Upper lobe of left lung (tissue), 6 donors: ENCODE results near the gene ASB9. TPM values are rescaled to one million over a fixed set of nuclear protein-coding genes. Genes with fewer than 3 reads are reported as not detected.

Experiments
- ATAC-seq, 2 donors: fragments of 200-7000 bp; cut with Tn5 transposase; one replicate each; pipeline ENCODE4 v1.9.1; 2022; ENCODE audit warnings: mild to moderate bottlenecking in 2 of 2, moderate library complexity in 2 of 2; ENCODE audit not compliant: low FRiP score in 2 of 2
- DNase-seq, 2 donors: peaks; one replicate each; pipeline ENCODE4 v3.0.0-alpha.2; 2019 to 2020
- H3K27ac ChIP-seq, 4 donors: fragments of 200-600 bp; sonication (generic); one replicate each; pipeline ENCODE4 v1.5.1; 2016 to 2019
- H3K27me3 ChIP-seq, 4 donors: fragments of 200-600 bp; sonication (generic); one replicate each; pipeline ENCODE4 v1.5.1; 2017 to 2019
- H3K36me3 ChIP-seq, 4 donors: fragments of 200-600 bp; sonication (generic); one replicate each; pipeline ENCODE4 v1.5.1; 2016 to 2019
- H3K4me1 ChIP-seq, 4 donors: fragments of 200-600 bp; sonication (generic); one replicate each; pipeline ENCODE4 v1.5.1; 2018 to 2019
- H3K4me3 ChIP-seq, 4 donors: fragments of 200-600 bp; sonication (generic); one replicate each; pipeline ENCODE4 v1.5.1; 2017 to 2019; ENCODE audit warnings: mild to moderate bottlenecking in 2 of 4, moderate library complexity in 1 of 4
- H3K9me3 ChIP-seq, 4 donors: fragments of 200-600 bp; sonication (generic); one replicate each; pipeline ENCODE4 v1.5.1; 2018 to 2019
- CTCF ChIP-seq, 6 experiments: fragments of 450-650 bp in 4 of 6; fragments of 200-600 bp in 2 of 6; sonication (generic) in 2 of 6; IDR thresholded peaks; one replicate each; pipeline ENCODE4 v1.5.1; 2016 to 2019; ENCODE audit warnings: antibody characterized with exemption in 6 of 6
- EP300 ChIP-seq, 4 donors: sonication (generic); formaldehyde crosslinking; IDR thresholded peaks; one replicate each; pipeline ENCODE4 v1.5.1; 2017; ENCODE audit warnings: antibody characterized with exemption in 4 of 4, control low read depth in 2 of 4
- POLR2A ChIP-seq, 4 donors: fragments of 450-650 bp; IDR thresholded peaks; one replicate each; pipeline ENCODE4 v1.5.1; 2016 to 2017; ENCODE audit warnings: antibody characterized with exemption in 4 of 4, mild to moderate bottlenecking in 2 of 4
- POLR2AphosphoS5 ChIP-seq, 2 donors: sonication (generic); formaldehyde crosslinking; IDR thresholded peaks; one replicate each; pipeline ENCODE4 v1.5.1; 2017; ENCODE audit warnings: antibody characterized with exemption in 2 of 2
- WGBS, 2 donors: methylation state at CpG; one replicate each; pipeline ENCODE4 v1.1.5; 2017 to 2018; 5-methylcytosine and 5-hydroxymethylcytosine counted together
- total RNA-seq, 6 donors: library from RNA; depleted of rRNA in 4 of 6; stranded (reverse); fragments of >200 nt in 4 of 6; gene quantifications; one replicate each; pipeline versions ENCODE4 v1.1.0 to v1.2.1, GENCODE V29; 2016 to 2021
- donor health status: DM: no; HTN: no; CAD: no; lungs with moderate emphysema.
- donor health status: DM: no; HTN: yes; CAD: no; lungs with severe emphysema.

Gene ASB9
- total RNA-seq, 6 donors from 2014 or later = 3.0 to 6.2 (median 3.6) TPM

- Histone ChIP-seq H3K27ac (no peak overlapping the region), H3K36me3 (no peaks in the 10 kb centered on the region), H3K9me3 (no peaks in the 10 kb centered on the region), H3K4me3 (no peak overlapping the region), H3K27me3 (no peaks in the 10 kb centered on the region), H3K4me1 (peaks cover 0 to 7% (median 0%) of the 10 kb centered on the region in 4 donors)
- no peak for TF ChIP-seq POLR2A (IDR thresholded peaks at IDR 0.05)
- TF ChIP-seq CTCF (IDR thresholded peaks at IDR 0.05) = no peak
- TF ChIP-seq POLR2AphosphoS5 (IDR thresholded peaks at IDR 0.05) = no peak
- no peak for TF ChIP-seq EP300 (IDR thresholded peaks at IDR 0.05)
- DNase-seq (no peak), ATAC-seq (no peak)
- 72 to 95% methylated on average over 1 of the region's 1 CpG for WGBS, 2 donors
These were observed 1.9 kb upstream of the ASB9 start for GRCh38 chrX:15271757-15272156.

GRCh38 chrX:15269120-15269519, 763 bp downstream of the ASB9 start:
- 56 to 71% methylated on average over 1 of the region's 1 CpG for WGBS, 2 donors
- ATAC-seq (no peak), DNase-seq (no peak)
- H3K27ac ChIP-seq = peak overlapping the region in 1 of 4 donors; percentile 53
- H3K4me1 ChIP-seq = peaks cover 0 to 7% (median 0%) of the 10 kb centered on the region in 4 donors
- H3K36me3 ChIP-seq = no peaks in the 10 kb centered on the region
- H3K9me3 ChIP-seq = no peaks in the 10 kb centered on the region
- TF ChIP-seq POLR2AphosphoS5 (IDR thresholded peaks at IDR 0.05) (no peak), CTCF (IDR thresholded peaks at IDR 0.05) (no peak), EP300 (IDR thresholded peaks at IDR 0.05) (no peak), POLR2A (IDR thresholded peaks at IDR 0.05) (no peak)
- H3K27me3 ChIP-seq = no peaks in the 10 kb centered on the region
- peak overlapping the region in 1 of 4 donors; percentile 32 for H3K4me3 ChIP-seq

- no peaks in the 10 kb centered on the region for H3K27me3 ChIP-seq
- H3K4me1 ChIP-seq = no peaks in the 10 kb centered on the region
- no peak overlapping the region for H3K4me3 ChIP-seq
- TF ChIP-seq POLR2A (IDR thresholded peaks at IDR 0.05) (no peak), CTCF (IDR thresholded peaks at IDR 0.05) (no peak), POLR2AphosphoS5 (IDR thresholded peaks at IDR 0.05) (no peak), EP300 (IDR thresholded peaks at IDR 0.05) (no peak)
- H3K9me3 ChIP-seq = no peaks in the 10 kb centered on the region
- ATAC-seq = no peak
- no peak overlapping the region for H3K27ac ChIP-seq
- no peaks in the 10 kb centered on the region for H3K36me3 ChIP-seq
- no peak for DNase-seq
These were observed 15.0 kb downstream of the ASB9 start for GRCh38 chrX:15254852-15255251.

- no peak for DNase-seq
- no peak for TF ChIP-seq CTCF (IDR thresholded peaks at IDR 0.05)
- no peak for TF ChIP-seq EP300 (IDR thresholded peaks at IDR 0.05)
- no peak for TF ChIP-seq POLR2AphosphoS5 (IDR thresholded peaks at IDR 0.05)
- no peak for TF ChIP-seq POLR2A (IDR thresholded peaks at IDR 0.05)
These were observed 24.0 kb downstream of the ASB9 start for GRCh38 chrX:15245896-15246295.

GRCh38 chrX:15244421-15244820, 25.5 kb downstream of the ASB9 start:
- H3K4me1 ChIP-seq = no peaks in the 10 kb centered on the region
- 69 to 88% methylated on average over 5 of the region's 5 CpGs for WGBS, 2 donors
- ATAC-seq = no peak
- TF ChIP-seq CTCF (IDR thresholded peaks at IDR 0.05) (no peak), POLR2A (IDR thresholded peaks at IDR 0.05) (no peak), EP300 (IDR thresholded peaks at IDR 0.05) (no peak), POLR2AphosphoS5 (IDR thresholded peaks at IDR 0.05) (no peak)
- DNase-seq = no peak
- no peak overlapping the region for H3K4me3 ChIP-seq
- H3K27ac ChIP-seq = no peak overlapping the region
- no peaks in the 10 kb centered on the region for H3K36me3 ChIP-seq
- H3K9me3 ChIP-seq = no peaks in the 10 kb centered on the region
- no peaks in the 10 kb centered on the region for H3K27me3 ChIP-seq

More at GRCh38 chrX:15245896-15246295, 24.0 kb downstream of the ASB9 start:
- Histone ChIP-seq H3K9me3 (no peaks in the 10 kb centered on the region), H3K4me1 (no peaks in the 10 kb centered on the region), H3K27me3 (no peaks in the 10 kb centered on the region), H3K4me3 (no peak overlapping the region), H3K36me3 (no peaks in the 10 kb centered on the region), H3K27ac (no peak overlapping the region)
- no peak for ATAC-seq
- 65 to 69% methylated on average over 4 of the region's 4 CpGs for WGBS, 2 donors
